GM10248 (cell line): ENCODE measurements around the gene GAL.

ENCODE experiments used
- CTCF ChIA-PET: fragments of 300-600 bp; sonication (Branson Sonifier 250); formaldehyde crosslinking; extraction: SDS; loops from one replicate; lab custom pipeline; 2021; ENCODE audit warnings: antibody characterized with exemption; lab: Yijun Ruan, JAX
- POLR2A ChIA-PET: fragments of 350-650 bp; sonication (Branson Sonifier 250); formaldehyde crosslinking; extraction: SDS; loops from one replicate; lab custom pipeline; 2020; ENCODE audit warnings: antibody characterized with exemption; lab: Yijun Ruan, JAX
- DNase-seq: peaks from one replicate; pipeline ENCODE4 v3.0.0; 2012; ENCODE audit errors: extremely low spot score
- CTCF ChIP-seq: IDR thresholded peaks from 2 replicates; pipeline ENCODE4 v1.5.1; 2012; ENCODE audit warnings: mild to moderate bottlenecking, low read depth; ENCODE audit errors: extremely low read depth, missing control alignments, control extremely low read depth

GAL gene

GRCh38 chr11:68658661-68659060 lies 25.7 kb upstream of the GAL start:
- no peak for TF ChIP-seq CTCF
- ChIA-PET CTCF (no interaction called here), POLR2A (no interaction called here)
- no peak for DNase-seq

- ChIA-PET POLR2A (no interaction called here), CTCF (no interaction called here)
- TF ChIP-seq CTCF = no peak
- no peak for DNase-seq
Measured at GRCh38 chr11:68659158-68659921, 25.0 kb upstream of the GAL start.

GRCh38 chr11:68660066-68660810 lies 24.1 kb upstream of the GAL start:
- POLR2A ChIA-PET = no interaction called here
- CTCF ChIA-PET = no interaction called here

GRCh38 chr11:68661014-68661413 lies 23.3 kb upstream of the GAL start:
- POLR2A ChIA-PET = no interaction called here
- TF ChIP-seq CTCF = no peak
- DNase-seq = no peak
- CTCF ChIA-PET = no interaction called here

More at GRCh38 chr11:68660066-68660810, 24.1 kb upstream of the GAL start:
- DNase-seq = no peak
- no peak for TF ChIP-seq CTCF

- DNase-seq = no peak
- TF ChIP-seq CTCF = no peak
- ChIA-PET CTCF (no interaction called here), POLR2A (no interaction called here)
Measured at GRCh38 chr11:68661697-68662603, 22.4 kb upstream of the GAL start.

- ChIA-PET CTCF (no interaction called here), POLR2A (no interaction called here)
- no peak for DNase-seq
- TF ChIP-seq CTCF = no peak
Measured at GRCh38 chr11:68663482-68664010, 20.8 kb upstream of the GAL start.
